Measurements from ENCODE around the gene APOE.
"Not testable (repeated sequence)": the region's sequence is repeated elsewhere in the genome, so short reads cannot be mapped to it uniquely, and the experiment has no call there.

APOE gene

DNA sequence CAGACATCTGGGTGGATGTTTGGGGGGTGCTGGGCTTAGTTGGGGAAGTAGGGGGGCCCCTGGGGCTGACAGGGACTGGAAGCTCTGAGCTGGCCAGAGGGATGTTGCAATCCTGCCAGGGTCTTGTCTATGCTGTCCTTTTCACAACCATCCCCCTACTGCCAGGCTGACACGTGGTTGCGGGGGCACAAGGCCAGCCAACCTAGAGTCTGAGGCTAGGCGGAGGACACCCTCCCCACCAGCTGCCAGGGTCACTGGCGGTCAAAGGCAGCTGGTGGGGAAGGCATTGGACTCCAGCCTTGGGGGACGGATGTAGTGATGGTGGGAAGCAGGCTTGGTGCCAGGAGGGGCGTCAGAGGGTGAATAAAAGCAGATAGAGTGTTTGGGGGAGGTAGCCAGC lies 7.3 kb downstream of the APOE start:
- DNase-seq: no peak

DNA sequence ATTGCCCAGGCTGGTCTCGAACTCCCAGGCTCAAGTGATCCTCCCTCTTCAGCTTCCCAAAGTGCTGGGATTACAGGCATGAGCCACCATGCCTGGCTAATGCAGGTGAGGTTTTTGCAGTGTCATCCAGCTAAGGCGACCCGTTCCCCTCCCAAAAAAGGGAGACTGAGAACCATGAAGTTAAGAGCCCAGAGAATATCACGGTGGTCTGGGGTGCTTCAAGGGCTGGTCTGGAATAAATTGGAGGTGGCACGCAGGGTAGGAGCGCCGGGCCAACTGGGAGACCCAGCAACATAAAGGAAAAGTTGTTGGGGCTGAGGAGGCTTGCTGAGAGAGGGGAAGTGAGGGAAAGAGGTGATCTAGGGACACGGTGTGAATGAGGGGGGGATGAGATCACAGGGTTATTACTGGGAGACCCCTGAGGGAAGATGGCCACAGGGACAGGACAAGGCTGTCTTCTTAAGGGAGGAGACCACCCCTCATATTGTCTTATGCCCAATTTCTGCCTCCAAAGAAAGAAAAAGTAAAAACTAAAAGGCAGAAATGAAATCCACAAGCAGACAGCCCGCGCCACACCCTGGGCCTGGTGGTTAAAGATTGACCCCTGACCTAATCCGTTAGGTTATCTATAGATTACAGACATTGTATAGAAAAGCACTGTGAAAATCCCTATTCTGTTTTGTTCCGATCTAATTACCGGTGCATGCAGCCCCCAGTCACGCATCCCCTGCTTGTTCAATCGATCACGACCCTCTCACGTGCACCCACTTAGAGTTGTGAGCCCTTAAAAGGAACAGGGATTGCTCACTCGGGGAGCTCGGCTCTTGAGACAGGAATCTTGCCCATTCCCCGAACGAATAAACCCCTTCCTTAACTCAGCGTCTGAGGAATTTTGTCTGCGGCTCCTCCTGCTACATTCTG lies 8.2 kb downstream of the APOE start:
- DNase-seq: not testable (repeated sequence)

DNA sequence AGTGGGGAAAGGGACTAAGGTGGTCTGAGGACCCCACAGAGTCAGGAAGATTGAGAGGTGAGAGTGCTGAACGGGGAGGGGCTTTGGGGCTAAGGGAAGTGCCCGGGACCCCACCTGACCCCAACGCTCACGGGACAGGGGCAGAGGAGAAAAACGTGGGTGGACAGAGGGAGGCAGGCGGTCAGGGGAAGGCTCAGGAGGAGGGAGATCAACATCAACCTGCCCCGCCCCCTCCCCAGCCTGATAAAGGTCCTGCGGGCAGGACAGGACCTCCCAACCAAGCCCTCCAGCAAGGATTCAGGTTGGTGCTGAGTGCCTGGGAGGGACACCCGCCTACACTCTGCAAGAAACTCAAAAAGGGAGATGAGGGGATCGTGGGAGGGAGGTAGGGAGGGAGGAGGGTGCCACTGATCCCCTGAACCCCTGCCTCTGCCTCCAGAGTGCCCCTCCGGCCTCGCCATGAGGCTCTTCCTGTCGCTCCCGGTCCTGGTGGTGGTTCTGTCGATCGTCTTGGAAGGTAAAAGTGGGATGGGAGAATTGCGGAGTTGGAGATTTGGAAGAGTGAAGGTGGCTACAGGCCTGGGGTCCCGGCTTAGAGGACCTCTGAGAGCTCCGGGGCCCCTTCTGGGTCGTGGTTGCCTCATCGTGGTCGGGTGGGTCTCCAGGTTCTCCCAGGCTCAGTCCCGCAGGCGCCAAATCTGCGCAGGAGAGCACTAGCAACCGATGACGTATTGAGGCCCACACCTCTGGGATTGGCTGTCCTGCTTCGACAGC lies 9.0 kb downstream of the APOE start, which contains the start of gene APOC1:
Gene APOC1 (plus strand): TSS at position 176 of the 774 bp plus-strand sequence. CDS start 284 bp downstream, at position 460.
- peak; percentile 18 for DNase-seq

DNA sequence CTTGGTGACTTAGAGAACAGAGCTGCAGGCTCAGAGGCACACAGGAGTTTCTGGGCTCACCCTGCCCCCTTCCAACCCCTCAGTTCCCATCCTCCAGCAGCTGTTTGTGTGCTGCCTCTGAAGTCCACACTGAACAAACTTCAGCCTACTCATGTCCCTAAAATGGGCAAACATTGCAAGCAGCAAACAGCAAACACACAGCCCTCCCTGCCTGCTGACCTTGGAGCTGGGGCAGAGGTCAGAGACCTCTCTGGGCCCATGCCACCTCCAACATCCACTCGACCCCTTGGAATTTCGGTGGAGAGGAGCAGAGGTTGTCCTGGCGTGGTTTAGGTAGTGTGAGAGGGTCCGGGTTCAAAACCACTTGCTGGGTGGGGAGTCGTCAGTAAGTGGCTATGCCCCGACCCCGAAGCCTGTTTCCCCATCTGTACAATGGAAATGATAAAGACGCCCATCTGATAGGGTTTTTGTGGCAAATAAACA lies 18.7 kb downstream of the APOE start:
- no peak for DNase-seq

DNA sequence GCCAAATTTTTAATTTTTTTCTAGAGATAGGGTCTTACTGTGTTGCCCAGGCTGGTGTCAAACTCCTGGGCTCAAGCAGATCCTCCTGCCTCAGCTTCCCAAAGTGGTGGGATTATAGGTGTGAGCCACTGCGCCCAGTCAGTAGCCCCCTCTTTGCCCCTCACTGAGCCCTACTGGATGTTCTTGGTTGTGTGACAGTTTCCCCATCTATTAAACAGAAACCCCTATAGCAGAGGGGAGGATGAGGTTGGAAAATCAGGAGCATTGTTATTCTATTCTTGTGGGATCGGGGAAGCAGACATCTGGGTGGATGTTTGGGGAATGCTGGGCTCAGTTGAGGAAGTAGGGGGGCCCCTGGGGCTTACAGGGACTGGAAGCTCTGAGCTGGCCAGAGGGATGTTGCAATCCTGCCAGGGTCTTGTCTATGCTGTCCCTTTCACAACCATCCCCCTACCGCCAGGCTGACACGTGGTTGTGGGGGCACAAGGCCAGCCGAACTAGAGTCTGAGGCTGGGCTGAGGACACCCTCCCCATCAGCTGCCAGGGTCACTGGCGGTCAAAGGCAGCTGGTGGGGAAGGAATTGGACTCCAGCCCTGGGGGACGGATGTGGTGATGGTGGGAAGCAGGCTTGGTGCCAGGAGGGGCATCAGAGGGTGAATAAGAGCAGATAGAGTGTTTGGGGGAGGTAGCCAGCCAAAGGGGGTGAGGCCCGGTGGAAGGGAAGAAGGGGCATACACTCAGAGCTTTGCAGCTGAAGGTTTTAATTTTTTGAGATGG lies 19.7 kb downstream of the APOE start:
- peak; percentile 45 for DNase-seq

DNA sequence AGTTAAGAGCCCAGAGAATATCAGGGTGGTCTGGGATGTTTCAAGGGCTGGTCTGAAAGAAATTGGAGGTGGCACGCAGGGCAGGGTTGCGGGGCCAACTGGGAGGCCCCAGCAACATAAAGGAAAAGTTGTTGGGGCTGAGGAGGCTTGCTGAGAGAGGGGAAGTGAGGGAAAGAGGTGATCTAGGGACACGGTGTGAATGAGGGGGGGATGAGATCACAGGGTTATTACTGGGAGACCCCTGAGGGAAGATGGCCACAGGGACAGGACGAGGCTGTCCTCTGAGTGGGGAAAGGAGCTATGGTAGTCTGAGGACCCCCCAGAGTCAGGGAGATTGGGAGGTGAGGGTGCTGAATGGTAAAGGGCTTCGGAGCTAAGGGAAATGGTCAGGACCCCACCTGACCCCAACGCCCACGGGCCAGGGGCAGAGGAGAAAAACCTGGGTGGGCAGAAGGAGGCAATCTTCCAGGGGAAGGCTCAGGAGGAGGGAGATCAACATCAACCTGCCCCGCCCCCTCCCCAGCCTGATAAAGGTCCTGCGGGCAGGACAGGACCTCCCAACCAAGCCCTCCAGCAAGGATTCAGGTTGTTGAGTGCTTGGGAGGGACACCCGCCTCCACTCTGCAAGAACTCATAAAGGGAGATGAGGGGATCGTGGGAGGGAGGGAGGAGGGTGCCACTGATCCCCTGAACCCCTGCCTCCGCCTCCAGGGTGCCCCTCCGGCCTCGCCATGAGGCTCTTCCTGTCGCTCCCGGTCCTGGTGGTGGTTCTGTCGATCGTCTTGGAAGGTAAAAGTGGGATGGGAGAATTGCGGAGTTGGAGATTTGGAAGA lies 20.9 kb downstream of the APOE start:
- not testable (repeated sequence) for DNase-seq

DNA sequence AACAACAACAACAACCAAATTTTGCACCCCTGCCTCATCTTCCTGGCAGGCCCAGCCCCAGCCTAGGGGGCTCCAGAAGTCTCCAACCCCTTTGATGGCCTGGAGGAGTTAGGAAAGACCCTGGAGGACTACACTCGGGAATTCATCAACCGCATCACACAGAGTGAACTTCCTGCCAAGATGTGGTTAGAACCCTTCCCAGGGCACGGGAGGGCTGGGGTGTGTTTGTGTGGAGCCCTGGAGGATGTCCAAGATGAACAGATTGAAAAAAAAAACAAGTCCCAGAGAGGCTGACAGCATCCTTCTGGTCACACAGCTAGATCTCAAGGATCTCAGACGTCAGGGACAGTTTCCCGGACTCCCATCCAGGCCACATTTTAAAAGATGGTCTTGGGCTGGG lies 22.1 kb downstream of the APOE start:
- DNase-seq: no peak

DNA sequence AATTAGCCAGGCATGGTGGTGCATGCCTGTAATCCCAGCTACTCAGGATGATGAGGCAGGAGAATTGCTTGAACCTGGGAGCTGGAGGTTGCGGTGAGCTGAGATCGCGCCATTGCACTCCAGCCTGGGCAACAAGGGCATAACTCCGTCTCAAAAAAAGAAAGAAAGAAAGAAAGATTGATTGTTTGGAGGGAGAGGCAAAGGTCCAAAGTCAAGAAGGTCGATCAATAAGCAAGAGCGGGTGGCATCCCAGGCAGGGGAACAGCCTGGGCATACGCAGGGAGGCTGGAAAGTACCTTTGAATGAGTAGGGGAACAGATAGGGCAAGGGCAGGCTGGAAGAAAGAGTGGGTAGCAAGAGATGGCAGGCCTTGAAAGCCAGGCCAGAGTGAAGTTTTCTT lies 24.5 kb downstream of the APOE start:
- no peak for DNase-seq

DNA sequence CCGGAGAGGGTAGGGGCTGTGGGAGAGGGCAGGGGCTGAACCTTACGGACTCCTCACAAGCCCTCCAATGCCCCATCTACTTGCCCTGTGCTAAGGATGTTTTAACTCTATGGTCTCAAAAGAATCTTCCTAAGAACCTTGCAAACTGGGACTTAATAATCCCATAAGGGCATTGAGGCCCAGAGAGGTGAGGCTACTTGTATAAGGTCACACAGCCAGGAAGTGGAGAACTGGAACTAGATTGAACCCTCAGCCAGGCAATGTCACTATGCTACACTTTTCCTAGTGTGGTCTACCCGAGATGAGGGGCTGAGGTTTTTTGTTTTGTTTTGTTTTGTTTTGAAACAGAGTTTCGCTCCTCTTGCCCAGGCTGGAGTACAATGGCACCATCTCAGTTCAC lies 25.9 kb downstream of the APOE start:
- DNase-seq: no peak

DNA sequence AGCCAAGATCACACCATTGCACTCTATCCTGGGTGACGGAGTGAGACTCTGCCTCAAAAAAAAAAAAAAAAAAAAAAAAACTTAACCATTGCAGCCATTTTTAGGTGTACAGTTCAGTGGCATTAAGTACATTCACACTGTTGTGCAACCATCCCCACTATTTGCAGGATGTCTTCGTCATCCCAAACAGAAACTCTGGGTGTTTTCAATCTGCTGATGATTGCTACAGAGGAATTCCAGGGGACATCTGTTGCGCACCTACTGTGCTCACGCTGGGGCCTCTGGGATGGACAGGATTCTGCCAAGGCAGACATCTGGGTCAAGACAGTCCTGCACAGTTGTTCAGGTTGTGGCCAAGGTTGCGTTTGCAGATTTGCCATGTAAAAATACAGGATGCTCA lies 34.1 kb downstream of the APOE start:
- DNase-seq: no peak

DNA sequence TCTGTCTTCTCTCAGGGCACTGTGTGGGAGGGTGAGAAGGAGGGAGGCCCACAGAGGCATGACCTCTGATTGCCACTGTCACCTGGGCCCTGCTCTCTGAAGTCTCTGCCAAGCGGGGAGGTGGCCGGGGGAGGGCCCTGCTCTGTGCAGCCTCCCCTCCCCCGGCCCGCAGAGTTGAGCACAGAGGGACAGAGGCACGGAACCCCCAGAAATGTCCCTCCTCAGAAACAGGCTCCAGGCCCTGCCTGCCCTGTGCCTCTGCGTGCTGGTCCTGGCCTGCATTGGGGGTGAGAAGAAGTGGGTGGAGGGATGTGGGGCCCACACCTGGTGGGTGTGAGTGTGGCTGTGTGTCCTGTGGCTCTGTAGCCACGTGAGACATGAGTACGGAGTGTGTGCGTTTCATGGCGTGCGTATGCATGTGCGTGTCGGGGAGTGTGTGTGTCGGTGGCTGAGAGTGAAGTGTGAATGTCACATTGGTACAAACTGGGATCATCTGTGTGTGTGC lies 36.5 kb downstream of the APOE start, which contains the start of gene APOC4:
Gene APOC4 (plus strand): TSS at position 171 of the 505 bp plus-strand sequence. CDS start 41 bp downstream, at position 212.
- DNase-seq: no peak

DNA sequence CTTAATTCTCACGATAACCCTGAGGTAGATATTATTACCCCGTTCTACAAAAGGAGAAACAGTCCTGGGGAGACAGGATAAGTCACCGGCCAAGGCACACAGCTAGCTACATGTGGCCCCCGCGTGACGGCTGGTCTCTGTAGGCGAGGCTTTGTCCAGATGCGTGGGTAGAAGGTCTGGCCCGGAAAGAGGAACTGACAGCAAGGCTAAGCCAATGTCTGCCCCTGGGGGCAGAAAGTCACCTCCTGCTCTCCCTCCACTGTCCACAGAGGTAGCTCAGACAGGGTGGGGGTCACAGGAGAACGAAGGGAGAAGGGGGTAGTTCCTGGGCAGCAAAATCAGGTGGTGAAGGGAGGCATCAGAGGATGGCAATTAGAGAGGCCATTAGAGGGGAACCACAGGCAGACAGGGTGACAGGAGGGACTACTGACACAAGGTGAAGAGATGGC lies 38.2 kb downstream of the APOE start:
- DNase-seq: no peak

DNA sequence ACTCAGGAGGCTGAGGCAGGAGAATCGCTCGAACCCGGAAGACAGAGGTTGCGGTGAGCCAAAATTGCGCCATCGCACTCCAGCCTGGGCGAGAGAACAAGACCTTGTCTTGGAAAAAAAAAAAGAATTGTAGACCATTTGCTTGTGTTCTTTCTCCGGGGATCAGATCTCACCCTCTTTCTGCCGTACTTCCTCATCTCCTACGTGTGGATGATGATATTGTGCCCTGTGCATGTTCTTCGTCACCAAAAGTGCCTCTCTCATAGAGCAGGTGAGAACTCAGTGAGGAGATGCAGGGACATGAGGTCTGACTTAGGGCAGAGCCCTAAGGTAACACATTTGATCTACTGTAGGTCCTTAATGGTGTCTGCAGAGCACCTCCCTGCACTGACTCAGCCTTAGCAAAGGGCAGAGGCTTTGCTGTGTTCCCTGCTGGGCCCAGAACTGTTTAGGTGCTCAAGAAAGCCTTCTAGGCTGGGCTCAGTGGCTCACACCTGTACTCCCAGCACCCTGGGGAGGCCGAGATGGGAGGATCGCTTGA lies 41.5 kb downstream of the APOE start:
- DNase-seq: no peak

DNA sequence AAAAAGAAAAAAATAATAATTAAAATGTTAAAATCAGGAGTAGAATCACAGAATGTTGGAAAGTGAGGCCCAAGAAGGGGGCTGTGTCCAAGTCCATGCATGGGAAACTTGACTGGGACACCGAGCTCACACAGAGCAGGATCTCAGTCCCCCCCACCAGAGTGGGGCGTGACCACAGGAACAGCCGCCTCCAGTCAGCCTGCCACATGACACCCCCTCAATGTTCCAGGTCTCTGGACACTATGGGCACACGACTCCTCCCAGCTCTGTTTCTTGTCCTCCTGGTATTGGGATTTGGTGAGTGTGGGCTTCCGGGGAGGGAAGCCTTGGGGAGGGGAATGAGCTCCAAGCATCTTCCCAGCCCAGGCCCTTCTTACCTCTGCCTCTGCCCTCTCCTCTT lies 42.6 kb downstream of the APOE start:
- no peak for DNase-seq

DNA sequence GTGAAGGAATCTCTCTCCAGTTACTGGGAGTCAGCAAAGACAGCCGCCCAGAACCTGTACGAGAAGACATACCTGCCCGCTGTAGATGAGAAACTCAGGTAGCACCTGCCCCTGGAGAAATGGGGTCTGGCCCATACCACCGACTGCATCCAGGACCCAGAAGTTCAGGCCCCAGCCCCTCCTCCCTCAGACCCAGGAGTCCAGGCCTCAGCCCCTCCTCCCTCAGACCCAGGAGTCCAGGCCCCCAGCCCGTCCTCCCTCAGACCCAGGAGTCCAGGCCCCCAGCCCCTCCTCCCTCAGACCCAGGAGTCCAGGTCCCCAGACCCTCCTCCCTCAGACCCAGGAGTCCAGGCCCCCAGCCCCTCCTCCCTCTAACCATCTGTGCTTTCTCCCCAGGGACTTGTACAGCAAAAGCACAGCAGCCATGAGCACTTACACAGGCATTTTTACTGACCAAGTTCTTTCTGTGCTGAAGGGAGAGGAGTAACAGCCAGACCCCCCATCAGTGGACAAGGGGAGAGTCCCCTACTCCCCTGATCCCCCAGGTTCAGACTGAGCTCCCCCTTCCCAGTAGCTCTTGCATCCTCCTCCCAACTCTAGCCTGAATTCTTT lies 43.3 kb downstream of the APOE start:
- DNase-seq: no peak

DNA sequence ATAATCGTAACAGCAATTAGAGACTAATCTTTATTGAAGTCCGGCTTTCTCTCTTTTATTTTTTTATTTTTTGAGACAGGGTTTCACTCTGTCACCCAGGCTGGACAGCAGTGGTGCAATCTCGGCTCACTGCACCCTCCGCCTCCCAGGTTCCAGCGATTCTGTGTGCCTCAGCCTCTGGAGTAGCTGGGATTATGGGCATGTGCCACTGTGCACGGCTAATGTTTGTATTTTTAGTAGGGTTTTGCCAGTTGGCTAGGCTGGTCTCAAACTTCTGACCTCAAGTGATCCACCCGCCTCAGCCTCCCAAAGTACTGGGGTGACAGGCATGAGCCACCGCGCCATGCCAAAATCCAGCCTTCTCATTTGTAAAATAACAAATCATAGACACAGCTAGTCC lies 44.0 kb downstream of the APOE start:
- no peak for DNase-seq

DNA sequence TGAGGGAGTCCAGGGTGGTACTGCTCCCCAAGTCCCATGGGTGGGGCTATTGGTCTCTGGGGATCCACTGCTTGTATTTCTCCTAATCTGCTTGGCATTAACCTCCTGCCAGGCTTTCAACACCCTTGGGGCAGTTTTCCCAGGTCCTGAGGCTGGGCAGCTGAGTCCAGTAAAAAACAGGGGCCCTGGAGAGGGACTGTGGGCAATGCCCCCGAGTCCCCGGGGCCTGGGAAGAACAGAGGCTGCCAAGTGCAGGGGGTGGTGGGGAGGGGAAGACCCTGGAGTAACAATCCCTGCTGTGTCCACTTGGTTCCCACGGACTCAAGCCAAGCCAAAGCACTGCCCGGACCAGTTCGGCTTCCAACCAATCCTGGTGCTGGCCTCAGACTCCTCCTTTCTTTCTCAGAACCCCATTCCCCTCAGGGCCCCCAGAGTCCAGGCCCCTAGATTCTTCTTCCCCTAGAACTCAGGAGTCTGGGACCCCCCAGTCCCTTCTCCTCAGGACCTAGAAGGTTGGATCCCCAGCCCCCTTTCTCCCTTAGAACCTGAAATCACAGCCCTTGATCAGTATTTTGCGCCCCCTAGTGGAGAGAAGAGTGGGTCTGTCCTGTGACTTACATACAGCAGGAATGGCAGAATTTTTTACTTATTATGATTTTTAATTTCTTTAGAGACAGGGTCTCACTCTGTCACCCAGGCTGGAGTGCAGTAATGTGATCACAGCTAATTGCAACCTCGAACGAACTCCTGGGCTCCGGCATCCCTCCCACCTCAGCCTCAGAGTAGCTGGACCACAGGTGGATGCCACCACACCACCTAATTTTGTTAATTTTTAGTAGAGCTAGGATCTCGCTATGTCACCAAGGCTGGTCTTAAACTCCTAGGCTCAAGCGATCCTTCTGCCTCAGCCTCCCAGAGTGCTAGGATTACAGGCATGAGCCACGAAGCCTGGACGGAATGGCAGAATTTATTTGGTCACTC lies 45.9 kb downstream of the APOE start:
- no peak for DNase-seq

DNA sequence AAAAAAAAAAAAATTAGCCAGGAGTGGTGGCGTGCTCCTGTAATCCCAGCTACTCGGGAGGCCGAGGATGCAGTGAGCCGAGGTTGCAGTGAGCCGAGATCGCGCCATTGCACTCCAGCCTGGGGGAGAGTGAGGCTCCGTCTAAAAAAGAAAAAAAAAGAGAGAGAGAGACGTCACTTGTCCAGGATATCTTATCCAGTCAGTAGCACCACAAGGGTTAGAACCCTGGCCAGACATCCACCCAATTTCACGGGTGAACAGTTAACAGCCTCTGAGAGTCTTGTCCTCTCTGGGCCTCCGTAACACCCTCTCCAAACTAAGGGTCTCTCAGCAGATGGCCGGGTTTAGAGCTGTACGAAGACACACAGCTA lies 48.7 kb downstream of the APOE start:
- no peak for DNase-seq

DNA sequence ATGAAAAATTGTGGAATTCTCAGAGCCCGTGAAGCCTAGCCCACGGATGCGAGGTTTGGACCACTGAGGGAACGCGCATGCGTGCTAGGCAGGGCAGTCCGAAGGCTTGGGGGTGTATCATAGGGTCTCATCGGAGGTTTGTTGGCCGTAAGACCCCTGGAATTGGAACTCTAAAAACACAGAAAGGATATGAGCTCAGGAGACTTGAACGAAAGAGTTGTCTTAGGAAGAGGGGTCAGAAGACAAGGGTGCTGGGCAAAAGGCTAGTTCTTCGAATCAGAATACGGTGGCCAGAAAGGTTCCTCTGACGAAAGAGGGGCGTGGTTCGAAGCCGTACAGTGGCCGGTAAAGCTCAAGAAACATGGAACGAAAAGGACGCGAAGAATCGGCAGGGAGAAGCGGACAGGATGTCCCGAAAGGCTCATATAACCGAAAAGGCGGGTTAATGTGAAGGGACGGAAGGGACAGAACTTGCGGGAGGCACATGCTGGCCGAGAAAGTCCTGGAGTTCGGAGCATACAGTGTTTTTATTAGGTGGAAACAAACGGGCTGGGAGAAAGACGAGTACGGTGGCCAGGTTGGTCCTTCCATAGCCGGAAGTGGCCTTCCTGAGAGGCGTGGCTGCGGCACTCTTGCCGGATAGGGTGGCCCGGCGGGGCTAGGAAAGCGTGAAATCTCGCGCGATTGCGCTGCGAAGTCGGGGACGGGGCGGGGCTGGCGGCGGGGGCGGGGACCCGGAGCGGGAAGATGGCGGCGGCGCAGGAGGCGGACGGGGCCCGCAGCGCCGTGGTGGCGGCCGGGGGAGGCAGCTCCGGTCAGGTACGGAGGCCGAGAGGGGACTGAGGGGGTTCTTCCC lies 49.3 kb downstream of the APOE start, which contains the start of gene CLPTM1:
Gene CLPTM1 (plus strand): TSS at position 732 of the 856 bp plus-strand sequence. CDS start 16 bp downstream, at position 748.
- DNase-seq: peak; percentile 86
